ENCODE measurements around the gene FAHD2B.
"Not testable (repeated sequence)": the region's sequence is repeated elsewhere in the genome, so short reads cannot be mapped to it uniquely, and the experiment has no call there.

FAHD2B gene

GRCh38 chr2:97068722-97069121, 26.0 kb downstream of the FAHD2B start:
- DNase-seq (ENCODE audit: extremely low read depth in 1 of 2, low read depth in 1 of 2) = not testable (repeated sequence)

GRCh38 chr2:97068074-97068473, 26.6 kb downstream of the FAHD2B start:
- DNase-seq (ENCODE audit: extremely low read depth in 1 of 2, low read depth in 1 of 2) = no peak

GRCh38 chr2:97067279-97068004, 27.2 kb downstream of the FAHD2B start:
- DNase-seq (ENCODE audit: extremely low read depth in 1 of 2, low read depth in 1 of 2) = no peak

- DNase-seq (ENCODE audit: extremely low read depth in 1 of 2, low read depth in 1 of 2) = not testable (repeated sequence)
Measured at GRCh38 chr2:97066030-97066429, 28.7 kb downstream of the FAHD2B start.

GRCh38 chr2:97062020-97062419, 32.7 kb downstream of the FAHD2B start:
- DNase-seq (ENCODE audit: extremely low read depth in 1 of 2, low read depth in 1 of 2) = not testable (repeated sequence)

- DNase-seq (ENCODE audit: extremely low read depth in 1 of 2, low read depth in 1 of 2) = not testable (repeated sequence)
Measured at GRCh38 chr2:97059782-97060181, 34.9 kb downstream of the FAHD2B start.

GRCh38 chr2:97056150-97056549, 38.5 kb downstream of the FAHD2B start:
- not testable (repeated sequence) for DNase-seq (ENCODE audit: extremely low read depth in 1 of 2, low read depth in 1 of 2)

GRCh38 chr2:97050032-97050431, 44.6 kb downstream of the FAHD2B start:
- DNase-seq (ENCODE audit: extremely low read depth in 1 of 2, low read depth in 1 of 2) = not testable (repeated sequence)

GRCh38 chr2:97048448-97048847, 46.2 kb downstream of the FAHD2B start:
- not testable (repeated sequence) for DNase-seq (ENCODE audit: extremely low read depth in 1 of 2, low read depth in 1 of 2)

GRCh38 chr2:97046676-97047075, 48.0 kb downstream of the FAHD2B start:
- DNase-seq (ENCODE audit: extremely low read depth in 1 of 2, low read depth in 1 of 2) = not testable (repeated sequence)

GRCh38 chr2:97045895-97046499, 48.7 kb downstream of the FAHD2B start:
- not testable (repeated sequence) for DNase-seq (ENCODE audit: extremely low read depth in 1 of 2, low read depth in 1 of 2)
